ENCODE measurements around the gene MXRA8. TPM values are rescaled to one million over a fixed set of nuclear protein-coding genes. Genes with fewer than 3 reads are reported as not detected.

Gene MXRA8
- total and polyA plus RNA-seq, 4 donors = 38.5 to 213 (median 66.9) TPM

- 89 to 95% methylated on average over 26 of the region's 26 CpGs for WGBS, 2 donors
- no peak overlapping the region for H3K4me3 ChIP-seq
- ATAC-seq (ENCODE audit: insufficient read depth, low FRiP score) (no peak), DNase-seq (no peak)
- no peak overlapping the region for H3K27ac ChIP-seq (ENCODE audit: low read depth in 1 of 2, low read length in 1 of 2)
- H3K9ac ChIP-seq (ENCODE audit: insufficient read depth in 1 of 2, low read length in 2 of 2) = no peak overlapping the region
- H3K9me3 ChIP-seq (ENCODE audit: control insufficient read depth in 4 of 4, insufficient read depth in 3 of 4, low read length in 3 of 4) = no peaks in the 10 kb centered on the region
- H3K36me3 ChIP-seq (ENCODE audit: control insufficient read depth in 4 of 4, insufficient read depth in 4 of 4, low read length in 4 of 4) = peaks cover 0 to 7% (median 0%) of the 10 kb centered on the region in 4 donors
- no peaks in the 10 kb centered on the region for H3K27me3 ChIP-seq (ENCODE audit: control insufficient read depth in 3 of 3, insufficient read depth in 3 of 3, low read length in 2 of 3)
- peaks cover 0 to 17% (median 7%) of the 10 kb centered on the region in 5 donors for H3K4me1 ChIP-seq (ENCODE audit: control insufficient read depth in 5 of 5, insufficient read depth in 5 of 5, low read length in 5 of 5)
- no peak for TF ChIP-seq CTCF (IDR thresholded peaks at IDR 0.05; ENCODE audit: control extremely low read depth, extremely low read depth)
Measured at GRCh38 chr1:1373051-1373814, 14.9 kb upstream of the MXRA8 start.

DNA sequence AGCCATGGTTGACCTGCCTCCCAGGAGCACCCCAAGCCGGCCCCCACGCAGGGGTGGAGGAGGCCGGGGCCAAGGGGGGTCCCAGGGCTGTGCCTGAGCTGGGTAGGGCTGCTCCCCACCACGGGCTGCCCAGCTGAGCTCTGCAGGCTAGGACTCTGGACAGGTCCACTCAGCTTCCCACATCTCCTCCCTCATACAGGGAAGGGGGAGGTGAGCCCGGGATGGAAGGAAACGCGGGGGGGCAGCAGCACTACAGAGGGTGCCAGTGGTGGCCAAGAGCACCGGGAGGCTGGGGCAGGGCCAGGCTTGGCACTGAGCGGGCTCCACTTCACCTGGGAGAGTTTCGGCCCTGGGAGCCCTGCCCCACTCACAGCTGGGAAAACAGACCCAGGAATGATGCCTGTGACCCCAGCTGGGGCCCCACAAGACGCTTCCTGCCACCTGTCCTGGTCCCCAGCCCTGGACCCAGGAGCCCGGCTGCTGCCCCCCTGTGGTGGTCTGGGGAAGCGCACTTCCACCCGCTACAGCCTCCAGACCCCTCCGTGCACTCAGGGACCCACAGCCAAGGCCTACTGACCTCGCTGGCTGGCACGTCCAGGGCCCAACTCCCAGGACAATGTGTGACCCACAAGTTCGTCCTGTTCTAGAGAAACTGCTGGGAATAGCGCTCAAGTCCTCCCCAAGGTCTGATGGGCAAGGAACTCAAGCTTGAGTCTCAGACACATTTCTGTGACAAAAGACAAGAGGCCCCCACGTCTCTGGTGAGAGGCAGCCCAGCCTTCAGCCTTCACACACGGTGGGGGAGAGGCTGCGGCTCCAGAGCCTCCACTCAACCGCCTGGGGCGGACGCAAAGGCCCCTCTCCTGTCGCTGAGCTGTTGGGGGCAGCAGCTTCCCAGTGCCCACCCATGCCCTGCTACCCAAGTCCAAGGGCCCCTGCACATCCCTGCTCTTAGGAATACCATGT lies 13.7 kb upstream of the MXRA8 start:
- peak; percentile 59 for TF ChIP-seq CTCF (IDR thresholded peaks at IDR 0.05; ENCODE audit: control extremely low read depth, extremely low read depth)
- H3K4me1 ChIP-seq (ENCODE audit: control insufficient read depth in 5 of 5, insufficient read depth in 5 of 5, low read length in 5 of 5) = peaks cover 0 to 17% (median 7%) of the 10 kb centered on the region in 5 donors
- no peaks in the 10 kb centered on the region for H3K9me3 ChIP-seq (ENCODE audit: control insufficient read depth in 4 of 4, insufficient read depth in 3 of 4, low read length in 3 of 4)
- no peak overlapping the region for H3K9ac ChIP-seq (ENCODE audit: insufficient read depth in 1 of 2, low read length in 2 of 2)
- peak; percentile 45 for ATAC-seq (ENCODE audit: insufficient read depth, low FRiP score)
- peak; percentile 47 to 66 (median 47) for DNase-seq
- WGBS, 2 donors = 30 to 33% methylated on average over 26 of the region's 26 CpGs
- H3K36me3 ChIP-seq (ENCODE audit: control insufficient read depth in 4 of 4, insufficient read depth in 4 of 4, low read length in 4 of 4) = peaks cover 0 to 7% (median 0%) of the 10 kb centered on the region in 4 donors
- peak overlapping the region in 1 of 2 donors; percentile 6 for H3K27ac ChIP-seq (ENCODE audit: low read depth in 1 of 2, low read length in 1 of 2)
- no peaks in the 10 kb centered on the region for H3K27me3 ChIP-seq (ENCODE audit: control insufficient read depth in 3 of 3, insufficient read depth in 3 of 3, low read length in 2 of 3)
- no peak overlapping the region for H3K4me3 ChIP-seq

GRCh38 chr1:1371364-1371745 lies 13.0 kb upstream of the MXRA8 start:
- peaks cover 0 to 17% (median 7%) of the 10 kb centered on the region in 5 donors for H3K4me1 ChIP-seq (ENCODE audit: control insufficient read depth in 5 of 5, insufficient read depth in 5 of 5, low read length in 5 of 5)
- TF ChIP-seq CTCF (IDR thresholded peaks at IDR 0.05; ENCODE audit: control extremely low read depth, extremely low read depth) = no peak
- WGBS, 2 donors = 21 to 44% methylated on average over 12 of the region's 12 CpGs
- ATAC-seq (ENCODE audit: insufficient read depth, low FRiP score) = no peak
- H3K36me3 ChIP-seq (ENCODE audit: control insufficient read depth in 4 of 4, insufficient read depth in 4 of 4, low read length in 4 of 4) = peaks cover 0 to 7% (median 0%) of the 10 kb centered on the region in 4 donors
- H3K9me3 ChIP-seq (ENCODE audit: control insufficient read depth in 4 of 4, insufficient read depth in 3 of 4, low read length in 3 of 4) = no peaks in the 10 kb centered on the region
- H3K27ac ChIP-seq (ENCODE audit: low read depth in 1 of 2, low read length in 1 of 2) = no peak overlapping the region
- H3K9ac ChIP-seq (ENCODE audit: insufficient read depth in 1 of 2, low read length in 2 of 2) = no peak overlapping the region
- no peak overlapping the region for H3K4me3 ChIP-seq
- DNase-seq = no peak
- H3K27me3 ChIP-seq (ENCODE audit: control insufficient read depth in 3 of 3, insufficient read depth in 3 of 3, low read length in 2 of 3) = no peaks in the 10 kb centered on the region

Measured in lung (tissue), 12 donors.